ENCODE measurements around the gene TMEM45B. TPM values are rescaled to one million over a fixed set of nuclear protein-coding genes. Genes with fewer than 3 reads are reported as not detected.
"Not testable (repeated sequence)": the region's sequence is repeated elsewhere in the genome, so short reads cannot be mapped to it uniquely, and the experiment has no call there.

TMEM45B gene
- total RNA-seq, 2 donors from 2014 or later: not detected

- TF ChIP-seq, protein P1, sequence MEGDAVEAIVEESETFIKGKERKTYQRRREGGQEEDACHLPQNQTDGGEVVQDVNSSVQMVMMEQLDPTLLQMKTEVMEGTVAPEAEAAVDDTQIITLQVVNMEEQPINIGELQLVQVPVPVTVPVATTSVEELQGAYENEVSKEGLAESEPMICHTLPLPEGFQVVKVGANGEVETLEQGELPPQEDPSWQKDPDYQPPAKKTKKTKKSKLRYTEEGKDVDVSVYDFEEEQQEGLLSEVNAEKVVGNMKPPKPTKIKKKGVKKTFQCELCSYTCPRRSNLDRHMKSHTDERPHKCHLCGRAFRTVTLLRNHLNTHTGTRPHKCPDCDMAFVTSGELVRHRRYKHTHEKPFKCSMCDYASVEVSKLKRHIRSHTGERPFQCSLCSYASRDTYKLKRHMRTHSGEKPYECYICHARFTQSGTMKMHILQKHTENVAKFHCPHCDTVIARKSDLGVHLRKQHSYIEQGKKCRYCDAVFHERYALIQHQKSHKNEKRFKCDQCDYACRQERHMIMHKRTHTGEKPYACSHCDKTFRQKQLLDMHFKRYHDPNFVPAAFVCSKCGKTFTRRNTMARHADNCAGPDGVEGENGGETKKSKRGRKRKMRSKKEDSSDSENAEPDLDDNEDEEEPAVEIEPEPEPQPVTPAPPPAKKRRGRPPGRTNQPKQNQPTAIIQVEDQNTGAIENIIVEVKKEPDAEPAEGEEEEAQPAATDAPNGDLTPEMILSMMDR (IDR thresholded peaks at IDR 0.05): no peak
- no peaks in the 10 kb centered on the region for H3K27me3 ChIP-seq (replicated peaks; ENCODE audit: insufficient read depth)
- no peak overlapping the region for H3K27ac ChIP-seq
- H3K4me3 ChIP-seq: no peak overlapping the region
- no peaks in the 10 kb centered on the region for H3K9me3 ChIP-seq
- no peak for DNase-seq (ENCODE audit: low spot score)
- no peaks in the 10 kb centered on the region for H3K36me3 ChIP-seq
- ATAC-seq (ENCODE audit: insufficient number of reproducible peaks, low FRiP score, low read depth): no peak
- no peaks in the 10 kb centered on the region for H3K4me1 ChIP-seq (ENCODE audit: control insufficient read depth in 1 of 2, low read depth in 2 of 2)
Observed at GRCh38 chr11:129825380-129825779, 9.7 kb downstream of the TMEM45B start.

- no peak overlapping the region for H3K27ac ChIP-seq
- TF ChIP-seq, protein P1 (IDR thresholded peaks at IDR 0.05): no peak
- no peaks in the 10 kb centered on the region for H3K9me3 ChIP-seq
- H3K36me3 ChIP-seq: no peaks in the 10 kb centered on the region
- H3K4me1 ChIP-seq (ENCODE audit: control insufficient read depth in 1 of 2, low read depth in 2 of 2): no peaks in the 10 kb centered on the region
- H3K4me3 ChIP-seq: no peak overlapping the region
- no peaks in the 10 kb centered on the region for H3K27me3 ChIP-seq (replicated peaks; ENCODE audit: insufficient read depth)
- DNase-seq (ENCODE audit: low spot score): no peak
- no peak for ATAC-seq (ENCODE audit: insufficient number of reproducible peaks, low FRiP score, low read depth)
Observed at GRCh38 chr11:129828301-129828836, 12.7 kb downstream of the TMEM45B start.

DNA sequence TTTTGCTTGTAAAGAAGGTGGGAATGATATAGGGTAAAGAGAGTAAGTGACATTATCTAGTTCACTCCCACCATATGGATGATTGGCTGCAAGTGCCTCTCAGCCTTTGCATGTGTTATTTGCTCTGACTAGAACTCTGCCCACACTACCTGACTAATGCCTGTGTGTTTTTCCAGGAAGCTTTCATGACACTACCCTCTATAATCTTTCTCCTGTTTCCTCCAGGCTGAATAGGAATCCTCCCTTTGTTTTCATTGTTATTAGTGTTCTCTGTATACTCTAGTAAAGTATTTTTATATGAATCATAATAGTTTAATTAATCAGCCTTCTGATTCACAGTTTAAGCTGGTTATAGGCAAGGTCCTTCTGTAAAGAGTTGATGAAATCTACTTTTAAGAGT lies 13.8 kb downstream of the TMEM45B start:
- H3K4me3 ChIP-seq; H3K9me3 ChIP-seq; ATAC-seq (ENCODE audit: insufficient number of reproducible peaks, low FRiP score, low read depth); H3K4me1 ChIP-seq (ENCODE audit: control insufficient read depth in 1 of 2, low read depth in 2 of 2); H3K36me3 ChIP-seq; H3K27ac ChIP-seq; DNase-seq (ENCODE audit: low spot score); H3K27me3 ChIP-seq (replicated peaks; ENCODE audit: insufficient read depth): not testable (repeated sequence)

- not testable (repeated sequence) for H3K4me1 ChIP-seq (ENCODE audit: control insufficient read depth in 1 of 2, low read depth in 2 of 2); H3K36me3 ChIP-seq; H3K9me3 ChIP-seq; ATAC-seq (ENCODE audit: insufficient number of reproducible peaks, low FRiP score, low read depth); H3K27ac ChIP-seq; DNase-seq (ENCODE audit: low spot score); H3K27me3 ChIP-seq (replicated peaks; ENCODE audit: insufficient read depth); H3K4me3 ChIP-seq
Observed at GRCh38 chr11:129831227-129831626, 15.6 kb downstream of the TMEM45B start.

DNA sequence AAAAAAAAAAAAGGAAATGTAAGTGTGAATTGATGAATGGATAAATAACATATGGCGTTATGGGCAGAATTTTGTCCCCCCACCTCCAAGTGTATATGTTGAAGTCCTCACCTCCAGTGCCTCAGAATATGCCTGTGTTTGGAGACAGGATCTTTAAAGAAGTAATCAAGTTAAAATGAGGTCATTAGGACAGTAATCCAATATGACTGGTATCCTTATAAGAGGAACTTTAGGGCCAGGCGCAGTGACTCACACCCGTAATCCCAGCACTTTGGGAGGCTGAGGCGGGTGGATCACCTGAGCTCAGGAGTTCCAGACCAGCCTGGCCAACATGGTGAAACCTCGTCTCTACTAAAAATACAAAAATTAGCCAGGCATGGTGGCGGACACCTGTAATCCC lies 17.6 kb downstream of the TMEM45B start:
- not testable (repeated sequence) for DNase-seq (ENCODE audit: low spot score); H3K4me3 ChIP-seq; ATAC-seq (ENCODE audit: insufficient number of reproducible peaks, low FRiP score, low read depth); H3K9me3 ChIP-seq; H3K4me1 ChIP-seq (ENCODE audit: control insufficient read depth in 1 of 2, low read depth in 2 of 2); H3K27me3 ChIP-seq (replicated peaks; ENCODE audit: insufficient read depth); H3K36me3 ChIP-seq; H3K27ac ChIP-seq

DNA sequence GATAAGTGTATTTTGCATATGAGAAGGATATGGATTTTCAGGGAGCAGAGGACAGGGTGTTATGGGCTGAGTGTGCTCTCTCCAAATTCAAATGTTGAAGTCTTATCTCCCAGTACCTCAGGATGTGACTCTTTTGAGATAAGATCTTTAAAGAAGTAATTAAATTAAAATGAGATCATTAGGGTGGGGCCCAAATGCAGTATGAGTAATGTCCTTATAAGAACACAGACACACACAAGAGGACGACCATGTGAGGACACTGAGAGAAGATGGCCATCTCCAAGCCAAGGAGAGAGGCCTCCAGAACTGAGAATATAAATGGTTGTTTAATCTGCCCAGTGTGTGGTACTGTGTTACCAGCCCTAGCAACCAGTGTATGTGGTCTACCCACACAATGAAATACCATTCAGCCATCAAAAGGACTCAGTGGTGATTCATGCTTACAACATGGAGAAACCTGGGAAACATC lies 20.8 kb downstream of the TMEM45B start:
- not testable (repeated sequence) for H3K27me3 ChIP-seq (replicated peaks; ENCODE audit: insufficient read depth); H3K4me3 ChIP-seq

GRCh38 chr11:129836979-129837378 lies 21.3 kb downstream of the TMEM45B start:
- no peak for ATAC-seq (ENCODE audit: insufficient number of reproducible peaks, low FRiP score, low read depth)
- H3K4me1 ChIP-seq (ENCODE audit: control insufficient read depth in 1 of 2, low read depth in 2 of 2): no peaks in the 10 kb centered on the region

More for the DNA sequence above, 20.8 kb downstream of the TMEM45B start:
- H3K27ac ChIP-seq; H3K4me1 ChIP-seq (ENCODE audit: control insufficient read depth in 1 of 2, low read depth in 2 of 2); DNase-seq (ENCODE audit: low spot score); H3K36me3 ChIP-seq; ATAC-seq (ENCODE audit: insufficient number of reproducible peaks, low FRiP score, low read depth); H3K9me3 ChIP-seq: not testable (repeated sequence)

More at GRCh38 chr11:129836979-129837378, 21.3 kb downstream of the TMEM45B start:
- Histone ChIP-seq H3K27ac (no peak overlapping the region), H3K27me3 (replicated peaks; ENCODE audit: insufficient read depth) (no peaks in the 10 kb centered on the region), H3K4me3 (no peak overlapping the region), H3K9me3 (no peaks in the 10 kb centered on the region), H3K36me3 (no peaks in the 10 kb centered on the region)
- DNase-seq (ENCODE audit: low spot score): no peak
- TF ChIP-seq, protein P1 (IDR thresholded peaks at IDR 0.05): no peak

Data from thoracic aorta (tissue), 2 donors.